IPS-NIHi7 (cell line): Measurements from ENCODE around the gene CSRP2.

Source experiments
- DNase-seq: peaks from one replicate; pipeline ENCODE4 v3.0.0; 2012; ENCODE audit warnings: mixed read lengths; ENCODE audit errors: extremely low spot score

The CSRP2 gene

GRCh38 chr12:76878899-76879709 lies at the start of gene CSRP2:
Gene CSRP2, minus strand, starts transcription at chr12:76879019. Its CDS starts 12,759 bp downstream, at chr12:76866260.
- peak; percentile 96 for DNase-seq

GRCh38 chr12:76927170-76927784 lies 48.5 kb upstream of the CSRP2 start:
- DNase-seq = peak; percentile 80

GRCh38 chr12:76925135-76925534 lies 46.3 kb upstream of the CSRP2 start:
- DNase-seq = no peak

GRCh38 chr12:76922866-76923265 lies 44.0 kb upstream of the CSRP2 start:
- no peak for DNase-seq

- no peak for DNase-seq
These were observed 43.3 kb upstream of the CSRP2 start for GRCh38 chr12:76921891-76922664.

- DNase-seq = no peak
These were observed 42.3 kb upstream of the CSRP2 start for GRCh38 chr12:76921100-76921471.

- no peak for DNase-seq
These were observed 41.6 kb upstream of the CSRP2 start for GRCh38 chr12:76920172-76921099.

- DNase-seq = no peak
These were observed 40.8 kb upstream of the CSRP2 start for GRCh38 chr12:76919383-76920171.

GRCh38 chr12:76916170-76916540 lies 37.3 kb upstream of the CSRP2 start:
- no peak for DNase-seq

GRCh38 chr12:76915361-76916169 lies 36.7 kb upstream of the CSRP2 start:
- no peak for DNase-seq

- no peak for DNase-seq
These were observed 35.5 kb upstream of the CSRP2 start for GRCh38 chr12:76914102-76914859.

- no peak for DNase-seq
These were observed 30.5 kb upstream of the CSRP2 start for GRCh38 chr12:76909290-76909689.

GRCh38 chr12:76908303-76909017 lies 29.6 kb upstream of the CSRP2 start:
- DNase-seq = no peak

GRCh38 chr12:76901628-76902380 lies 23.0 kb upstream of the CSRP2 start:
- no peak for DNase-seq

GRCh38 chr12:76899522-76899921 lies 20.7 kb upstream of the CSRP2 start:
- DNase-seq = no peak

- DNase-seq = no peak
These were observed 19.6 kb upstream of the CSRP2 start for GRCh38 chr12:76898442-76898841.

GRCh38 chr12:76896274-76896673 lies 17.5 kb upstream of the CSRP2 start:
- DNase-seq = no peak

GRCh38 chr12:76895796-76896195 lies 17.0 kb upstream of the CSRP2 start:
- no peak for DNase-seq
